GM18867 (cell line): ENCODE results near the gene ZNF45.
"Not testable (repeated sequence)": the region's sequence is repeated elsewhere in the genome, so short reads cannot be mapped to it uniquely, and the experiment has no call there.

Source experiments
- ATAC-seq: cut with Tn5 transposase; IDR thresholded peaks from one replicate; pipeline ENCODE4 v1.9.1; 2021; ENCODE audit warnings: mild to moderate bottlenecking, moderate library complexity; ENCODE audit not compliant: unreplicated experiment

Gene ZNF45

GRCh38 chr19:43914051-43914450 lies 21.0 kb downstream of the ZNF45 start:
- ATAC-seq, result no peak

- ATAC-seq, result no peak
Measured at GRCh38 chr19:43913383-43913782, 21.7 kb downstream of the ZNF45 start.

DNA sequence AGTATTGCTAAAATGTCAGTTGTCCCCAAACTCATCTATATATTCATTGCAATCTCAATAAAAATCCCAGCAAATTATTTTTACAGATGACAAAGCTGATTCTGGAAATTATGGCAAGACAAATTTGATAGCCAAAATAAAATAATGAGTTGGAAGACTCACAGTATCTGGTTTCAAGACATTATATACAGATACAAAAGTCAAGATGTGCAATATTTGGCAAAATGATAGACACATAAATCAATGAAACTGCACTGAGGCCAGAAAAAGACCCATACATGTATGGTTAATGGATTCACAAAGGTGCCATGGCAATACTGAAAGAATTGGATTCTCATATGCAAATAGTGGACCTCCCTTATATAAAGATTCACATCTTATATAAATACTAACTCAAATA lies 24.2 kb downstream of the ZNF45 start:
- ATAC-seq, result no peak

DNA sequence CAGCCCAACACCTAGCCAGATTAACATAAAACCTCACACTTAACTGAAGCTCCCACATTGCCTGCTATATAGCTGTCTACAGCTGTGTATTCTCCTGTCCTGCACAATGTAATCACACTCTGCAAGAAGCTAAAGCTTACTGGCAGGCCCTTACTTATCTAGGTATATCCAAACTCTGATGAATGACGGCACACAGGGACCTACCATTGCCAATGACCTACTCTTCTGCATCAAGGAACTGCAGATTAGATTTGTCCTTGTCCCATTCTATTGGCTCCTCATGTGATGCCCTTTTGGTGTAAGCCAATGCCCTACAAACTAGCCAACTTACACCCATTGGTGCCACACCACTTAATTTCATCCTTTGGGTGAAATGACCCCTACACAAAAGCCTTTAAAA lies 26.4 kb downstream of the ZNF45 start:
- ATAC-seq, result no peak

DNA sequence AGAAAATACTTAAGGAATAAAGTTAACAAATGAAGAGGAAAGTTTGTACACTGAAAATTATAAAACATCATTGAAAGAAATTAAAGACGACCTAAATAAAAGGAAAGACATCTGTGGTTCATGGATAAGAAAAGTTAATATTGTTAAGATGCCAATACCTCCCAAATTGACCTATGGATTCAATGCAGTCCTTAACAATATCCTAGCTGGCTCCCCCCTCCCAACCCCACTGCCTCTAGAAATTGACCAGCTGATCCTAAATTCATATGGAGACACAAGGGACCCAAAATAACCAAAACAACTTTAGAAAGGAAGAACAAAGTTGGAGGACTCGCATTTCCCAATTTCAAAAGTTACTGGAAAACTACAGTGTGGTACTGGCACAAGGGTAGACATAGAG lies 28.3 kb downstream of the ZNF45 start:
- no peak for ATAC-seq

- ATAC-seq, result no peak
Measured at GRCh38 chr19:43905897-43906296, 29.2 kb downstream of the ZNF45 start.

- ATAC-seq, result no peak
Measured at GRCh38 chr19:43902399-43902798, 32.7 kb downstream of the ZNF45 start.

GRCh38 chr19:43901395-43902390 lies 33.4 kb downstream of the ZNF45 start:
- ATAC-seq, result no peak

GRCh38 chr19:43895727-43896308 lies 39.3 kb downstream of the ZNF45 start:
- ATAC-seq, result no peak

DNA sequence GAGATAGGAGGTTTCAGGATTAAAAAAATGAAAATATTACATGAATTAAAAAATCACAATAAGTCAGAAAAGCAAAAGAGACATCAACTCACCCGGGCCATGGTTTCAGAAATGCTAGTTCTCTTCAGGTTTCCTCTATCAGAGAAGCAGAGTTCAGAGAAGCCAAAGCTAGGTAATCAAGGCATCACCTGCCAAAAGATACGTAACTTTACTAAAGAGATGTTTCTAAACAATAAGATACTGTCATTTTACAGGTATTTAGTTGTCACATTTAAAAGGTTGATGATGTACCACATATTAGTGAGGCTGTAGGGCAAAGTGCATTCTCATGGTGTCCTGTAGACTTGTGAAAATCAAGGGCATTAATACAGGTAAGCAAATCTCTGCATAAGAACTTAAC lies 51.2 kb downstream of the ZNF45 start, which contains the start of gene ZNF404:
Gene ZNF404, minus strand, starts transcription at position 101 of the 400 bp plus-strand sequence.
- no peak for ATAC-seq

DNA sequence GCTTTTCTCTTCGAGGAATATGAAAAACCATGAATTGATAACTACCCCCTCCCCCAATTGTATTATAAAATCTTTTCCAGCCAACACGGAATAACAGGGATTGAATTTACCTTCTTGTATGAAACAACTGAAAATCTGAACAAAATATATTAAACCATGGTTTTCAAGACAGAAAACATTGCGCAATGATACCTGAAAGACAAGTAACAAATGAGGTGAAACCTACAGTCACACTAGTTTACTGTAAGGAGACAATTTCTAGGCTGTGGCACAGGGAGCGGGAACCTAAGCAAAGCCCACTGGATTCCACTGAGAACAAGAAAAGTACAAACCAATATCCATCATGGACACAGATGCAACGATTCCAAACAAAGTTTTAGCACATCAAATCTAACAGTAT lies 54.6 kb downstream of the ZNF45 start:
- no peak for ATAC-seq

- ATAC-seq, result no peak
Measured at GRCh38 chr19:43872547-43873336, 62.3 kb downstream of the ZNF45 start.

DNA sequence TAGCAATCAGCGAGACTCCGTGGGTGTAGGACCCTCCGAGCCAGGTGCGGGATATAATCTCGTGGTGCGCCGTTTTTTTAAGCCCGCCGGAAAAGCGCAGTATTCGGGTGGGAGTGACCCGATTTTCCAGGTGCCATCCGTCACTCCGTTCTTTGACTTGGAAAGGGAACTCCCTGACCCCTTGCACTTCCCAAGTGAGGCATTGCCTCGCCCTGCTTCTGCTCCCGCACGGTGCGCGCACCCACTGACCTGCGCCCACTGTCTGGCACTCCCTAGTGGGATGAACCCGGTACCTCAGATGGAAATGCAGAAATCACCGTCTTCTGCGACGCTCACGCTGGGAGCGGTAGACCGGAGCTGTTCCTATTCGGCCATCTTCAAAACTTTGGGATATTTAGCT lies 68.2 kb downstream of the ZNF45 start:
- not testable (repeated sequence) for ATAC-seq
